Daoy (cell line): Measurements from ENCODE around the gene RYR3. TPM values are rescaled to one million over a fixed set of nuclear protein-coding genes. Genes with fewer than 3 reads are reported as not detected.

ENCODE experiments used
- DNase-seq: peaks from one replicate; pipeline ENCODE4 v3.0.0-alpha.2; 2015; ENCODE audit warnings: low read depth
- total RNA-seq: library from RNA; depleted of rRNA; stranded (reverse); fragments of >200 nt; shearing (Covaris generic); gene quantifications from 2 replicates; pipeline ENCODE4 v1.2.3, GENCODE V29; 2014

Gene RYR3
- total RNA-seq, 1 experiment from 2014 or later = 4.7 TPM

DNA sequence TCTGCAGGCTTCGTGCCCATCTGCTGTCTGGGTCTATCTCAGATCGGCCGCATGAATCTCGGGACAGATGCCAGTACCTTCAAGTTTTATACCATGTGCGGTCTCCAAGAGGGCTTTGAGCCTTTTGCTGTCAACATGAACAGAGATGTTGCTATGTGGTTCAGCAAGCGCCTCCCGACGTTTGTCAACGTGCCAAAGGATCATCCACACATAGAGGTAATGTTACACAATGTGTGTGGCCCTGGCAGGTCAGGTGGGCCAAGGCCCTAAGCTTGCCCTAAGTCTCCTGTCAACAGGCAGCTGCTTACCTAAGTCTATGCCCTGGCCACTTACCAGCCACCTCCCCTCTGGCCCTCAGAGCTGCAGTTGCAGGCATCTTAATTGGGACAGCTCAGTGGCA is 333.5 kb downstream of the RYR3 start:
- no peak for DNase-seq

DNA sequence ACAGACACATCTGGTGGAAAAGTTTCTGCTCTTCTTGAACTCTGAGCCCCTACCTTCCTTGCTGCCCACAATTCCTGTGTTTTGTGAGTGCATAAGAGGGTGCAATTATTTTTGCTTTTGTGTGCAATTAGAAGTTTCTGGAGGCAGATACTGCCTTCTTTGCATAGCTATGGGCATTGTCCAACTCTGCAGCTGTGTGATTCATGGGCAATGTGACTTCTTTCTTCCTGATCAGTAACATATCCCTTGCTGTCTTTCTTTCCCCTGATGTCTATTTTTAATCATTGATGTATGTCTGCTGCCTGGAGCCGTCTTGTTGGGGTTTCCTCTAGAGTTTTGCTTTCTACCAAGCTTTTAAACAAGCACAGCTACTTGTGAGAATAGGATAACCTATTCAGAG is 336.0 kb downstream of the RYR3 start:
- no peak for DNase-seq

DNA sequence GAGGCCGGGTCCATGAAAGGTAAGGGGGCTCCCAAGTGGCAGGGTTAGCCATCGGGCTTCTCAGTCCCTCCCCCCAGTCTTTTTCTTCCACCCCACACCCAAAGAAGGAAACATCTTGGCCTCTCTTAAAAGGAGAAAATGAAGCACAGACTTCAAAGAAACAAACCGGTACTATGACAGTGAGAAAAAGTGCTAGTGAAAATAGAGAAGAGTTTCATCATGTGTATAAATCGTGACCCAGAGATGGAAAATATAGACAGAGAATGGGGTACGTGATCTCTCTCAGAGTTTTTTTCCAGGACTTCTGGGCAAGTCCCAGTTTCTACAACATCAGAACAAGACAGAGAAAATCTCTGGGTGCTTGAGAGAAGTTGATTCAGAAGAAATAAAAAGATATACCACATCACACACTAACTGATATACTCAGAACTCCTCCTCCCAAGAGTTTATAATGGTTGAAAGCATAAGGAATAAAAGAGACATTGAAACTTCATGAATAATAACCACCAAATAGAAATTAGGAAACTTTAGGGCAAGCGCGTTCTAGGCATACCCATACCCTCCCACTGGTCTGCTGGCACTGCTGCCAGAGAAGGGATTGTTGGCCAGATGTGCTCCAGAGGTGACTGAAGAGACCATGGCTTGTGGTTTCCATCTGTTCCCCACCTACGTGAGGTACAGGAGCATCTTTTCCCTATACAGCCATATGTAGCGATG is 338.6 kb downstream of the RYR3 start:
- DNase-seq = no peak

DNA sequence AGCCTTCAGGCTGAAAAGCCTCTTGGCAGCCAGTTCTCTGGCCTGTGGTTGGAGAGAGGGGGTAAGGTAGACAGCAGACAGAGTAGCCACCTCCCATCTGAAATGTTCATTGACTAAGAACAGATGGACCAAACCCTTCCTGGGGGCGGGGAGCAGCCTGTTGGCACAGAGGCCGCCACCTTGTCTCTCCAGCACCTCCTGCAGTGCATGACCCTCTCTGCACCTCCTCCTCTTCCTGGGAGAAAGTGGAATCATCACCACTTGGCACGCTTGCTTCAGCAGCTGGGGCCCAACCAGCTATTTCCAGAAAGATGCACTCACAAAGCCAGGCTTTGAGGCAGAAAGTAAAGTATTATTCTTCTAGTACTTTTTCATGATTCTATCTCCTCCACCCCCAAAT is 344.1 kb downstream of the RYR3 start:
- peak; percentile 38 for DNase-seq

DNA sequence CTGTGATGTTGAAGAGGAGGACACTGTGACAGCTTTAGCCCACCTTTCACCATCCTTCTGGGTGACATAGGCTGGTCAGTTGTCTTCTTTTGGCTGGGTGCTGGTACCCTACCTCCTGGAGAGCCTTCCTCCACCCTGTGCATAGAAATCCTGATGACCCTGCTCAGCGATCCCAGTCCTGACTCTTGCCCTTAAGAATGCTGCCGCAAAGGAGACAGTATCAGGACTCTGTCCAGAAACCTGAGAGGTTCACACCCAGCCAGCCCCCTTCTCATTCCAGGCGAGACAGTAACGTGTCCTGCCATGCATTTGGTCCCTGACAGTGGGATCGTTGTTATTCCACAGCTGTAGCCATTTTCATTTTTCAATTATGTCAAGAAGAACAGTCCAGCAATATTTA is 344.7 kb downstream of the RYR3 start:
- DNase-seq = no peak

DNA sequence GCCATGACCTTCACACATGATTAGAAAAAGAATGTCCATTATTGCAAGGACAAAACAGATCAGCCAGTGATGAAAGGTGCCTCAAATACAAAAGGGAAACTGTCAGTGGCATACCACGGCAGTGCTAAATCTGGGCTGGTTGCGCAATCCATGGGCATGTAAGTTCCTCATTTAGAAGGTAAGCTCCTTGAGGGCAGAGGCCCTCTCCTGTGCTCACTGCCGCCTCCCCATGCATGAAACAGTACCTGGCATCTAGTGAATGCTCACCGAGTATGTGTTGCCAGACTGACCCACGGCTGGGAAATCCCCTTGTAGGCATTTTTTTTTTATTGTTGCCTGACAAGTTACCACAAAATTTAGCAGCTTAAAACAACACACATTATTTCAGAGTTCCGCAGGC is 345.4 kb downstream of the RYR3 start:
- no peak for DNase-seq

DNA sequence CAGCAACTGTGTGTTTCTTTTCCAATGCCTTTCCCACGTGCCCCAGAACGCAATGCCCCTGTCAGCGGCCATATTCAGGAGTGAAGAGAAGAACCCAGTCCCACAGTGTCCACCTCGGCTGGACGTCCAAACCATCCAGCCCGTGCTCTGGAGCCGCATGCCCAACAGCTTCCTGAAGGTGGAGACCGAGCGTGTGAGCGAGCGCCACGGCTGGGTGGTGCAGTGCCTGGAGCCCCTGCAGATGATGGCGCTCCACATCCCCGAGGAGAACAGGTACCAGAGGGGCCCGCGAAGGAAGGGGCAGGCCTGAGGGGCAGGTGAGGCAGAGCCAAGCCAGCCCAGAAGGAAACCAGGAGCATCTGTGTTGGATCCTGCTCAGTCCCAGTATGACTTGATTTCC is 349.4 kb downstream of the RYR3 start:
- DNase-seq = no peak

DNA sequence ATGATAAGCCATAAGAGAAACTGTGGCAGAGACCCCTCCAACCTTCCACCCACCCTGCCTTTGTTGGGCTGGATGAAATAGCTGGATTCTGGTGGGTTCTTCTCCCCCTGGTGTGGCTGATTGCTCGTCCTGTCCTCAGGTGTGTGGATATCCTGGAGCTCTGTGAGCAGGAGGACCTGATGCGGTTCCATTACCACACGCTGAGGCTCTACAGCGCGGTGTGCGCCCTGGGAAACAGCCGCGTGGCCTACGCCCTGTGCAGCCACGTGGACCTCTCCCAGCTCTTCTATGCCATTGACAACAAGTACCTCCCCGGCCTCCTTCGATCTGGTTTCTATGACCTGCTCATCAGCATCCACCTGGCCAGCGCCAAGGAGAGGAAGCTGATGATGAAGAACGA is 351.2 kb downstream of the RYR3 start:
- DNase-seq = no peak

DNA sequence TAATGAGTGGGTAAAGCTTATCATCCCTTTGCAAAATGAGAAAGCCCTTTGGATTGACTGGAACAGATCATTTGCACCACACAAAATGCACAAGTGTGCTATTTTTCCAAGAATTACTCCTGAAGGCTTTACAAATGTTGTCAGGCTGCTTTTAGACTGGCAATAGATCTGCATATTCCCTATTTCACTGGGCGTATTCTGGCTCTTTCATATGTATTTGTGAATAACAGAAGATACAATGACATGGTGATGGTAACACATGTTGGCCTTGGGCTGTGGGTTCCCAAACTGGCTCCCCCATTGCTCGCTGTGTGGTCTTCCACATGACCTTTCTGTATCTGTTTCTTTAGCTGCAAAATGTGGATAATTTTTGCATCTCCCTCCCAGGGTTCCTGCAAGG is 354.2 kb downstream of the RYR3 start:
- no peak for DNase-seq

DNA sequence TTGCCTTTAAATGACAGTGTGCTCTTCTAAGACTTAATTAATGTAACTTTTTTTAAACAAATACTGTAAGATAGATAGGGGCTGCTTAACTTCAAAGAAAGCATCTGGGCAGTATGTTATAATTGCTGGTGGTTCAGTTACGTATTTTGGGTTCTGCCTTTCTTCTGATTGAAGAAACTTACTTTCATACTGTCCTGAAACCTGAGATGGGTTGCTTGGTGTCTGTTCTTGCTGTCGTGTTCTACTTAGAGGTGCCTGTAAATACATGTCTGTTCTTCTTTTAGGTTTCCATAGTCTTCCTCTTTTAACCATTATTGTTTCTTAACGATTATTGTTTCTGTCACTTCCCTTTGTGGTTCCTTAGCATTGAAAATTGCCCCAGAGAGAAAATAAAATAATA is 359.8 kb downstream of the RYR3 start:
- no peak for DNase-seq

DNA sequence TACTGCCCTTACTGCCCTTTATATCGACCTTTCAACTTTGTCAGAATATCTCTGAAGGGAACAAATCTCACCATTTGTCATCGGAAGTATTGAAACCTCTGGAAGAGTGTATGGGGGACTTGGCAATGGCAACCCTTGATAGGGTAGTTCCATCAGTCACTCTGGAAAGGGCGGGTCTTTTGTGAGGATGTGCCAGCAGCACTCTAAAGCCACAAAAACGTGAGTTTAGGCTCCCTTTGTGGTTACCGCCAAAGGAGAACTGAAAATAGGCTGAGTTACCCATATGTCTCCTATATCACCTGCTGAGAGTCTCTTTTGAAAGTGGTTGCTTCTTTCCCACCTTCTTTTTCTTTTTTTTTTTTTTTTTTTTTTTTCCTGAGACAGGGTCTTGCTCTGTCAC is 360.7 kb downstream of the RYR3 start:
- DNase-seq = no peak

DNA sequence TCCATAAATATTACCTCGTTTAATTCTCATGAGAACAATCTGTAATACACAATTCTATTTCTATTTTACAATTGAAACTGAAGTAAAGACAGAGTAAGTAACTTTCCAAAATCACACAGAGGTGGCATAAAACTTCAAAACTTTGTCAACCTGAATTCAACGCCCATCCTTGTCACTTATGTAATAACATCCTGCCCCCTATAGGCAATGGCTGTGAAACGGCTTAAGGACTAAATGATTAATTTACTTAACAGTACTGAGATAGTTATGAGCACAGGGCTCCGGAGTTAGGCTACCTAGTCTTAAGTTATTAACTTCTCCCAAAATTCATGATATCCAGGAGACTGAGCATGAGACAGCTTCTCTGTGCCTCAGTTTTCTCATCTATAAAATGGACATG is 364.5 kb downstream of the RYR3 start:
- DNase-seq = peak; percentile 37

DNA sequence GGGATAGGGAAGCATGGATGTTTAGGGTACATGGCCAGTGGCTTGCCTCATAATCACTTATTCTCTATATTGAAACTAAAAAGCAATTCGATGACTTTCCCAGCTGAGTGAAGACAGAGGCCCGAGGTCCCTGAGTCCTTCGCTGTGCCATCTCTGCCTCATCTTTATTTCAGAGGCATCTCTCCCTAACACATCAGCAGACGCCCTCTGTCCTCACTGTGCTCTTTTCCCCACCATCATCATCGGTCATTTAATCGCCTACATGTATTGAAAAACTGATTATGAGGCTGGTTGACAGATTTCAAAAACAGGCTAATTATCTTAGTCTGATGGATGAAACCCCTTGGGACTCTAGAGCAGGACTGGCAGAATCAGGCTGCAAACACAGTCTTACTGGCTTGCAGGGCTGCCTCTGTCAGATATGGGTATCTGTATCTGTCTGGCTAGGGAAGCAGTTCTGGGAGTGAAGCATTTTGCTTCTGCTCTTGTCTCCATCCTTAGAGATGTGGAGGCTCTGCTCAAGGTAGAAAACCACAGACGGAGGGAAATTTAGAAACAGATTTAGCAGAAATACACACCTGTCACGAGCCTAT is 366.6 kb downstream of the RYR3 start:
- DNase-seq = no peak

DNA sequence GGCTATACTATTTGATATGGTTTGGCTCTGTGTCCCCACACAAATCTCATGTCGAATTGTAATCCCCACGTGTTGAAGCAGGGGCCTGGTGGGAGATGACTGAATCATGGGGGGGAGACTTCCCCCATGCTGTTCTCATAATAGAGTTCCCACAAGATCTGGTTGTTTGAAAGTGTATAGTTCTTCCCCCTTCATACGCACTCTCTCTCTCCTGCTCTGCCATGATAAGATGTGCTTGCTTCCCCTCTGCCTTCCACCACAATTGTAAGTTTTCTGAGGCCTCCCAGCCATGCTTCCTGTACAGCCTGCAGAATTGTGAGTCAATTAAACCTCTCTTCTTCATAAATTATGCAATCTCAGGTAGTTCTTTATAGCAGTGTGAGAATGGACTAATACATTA is 367.4 kb downstream of the RYR3 start:
- DNase-seq = no peak

DNA sequence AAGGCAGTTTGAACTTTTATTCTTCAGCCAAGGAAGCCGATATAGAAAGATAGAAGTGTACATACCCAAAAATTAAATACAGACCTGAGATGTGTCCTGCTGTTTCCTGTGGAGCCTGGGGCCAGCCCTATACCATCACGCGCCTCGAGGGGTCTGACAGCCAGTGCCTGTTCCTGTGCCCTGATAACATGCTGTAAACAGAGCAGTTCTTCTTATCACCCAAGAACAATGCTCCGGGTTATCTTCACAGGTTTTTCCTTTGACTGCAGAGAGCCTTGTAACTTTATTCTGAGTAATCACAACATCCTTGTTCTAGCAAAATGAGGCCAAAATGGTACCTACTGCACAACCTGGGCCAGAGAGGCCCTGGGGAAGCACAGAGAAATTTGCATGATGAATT is 367.8 kb downstream of the RYR3 start:
- DNase-seq = no peak

DNA sequence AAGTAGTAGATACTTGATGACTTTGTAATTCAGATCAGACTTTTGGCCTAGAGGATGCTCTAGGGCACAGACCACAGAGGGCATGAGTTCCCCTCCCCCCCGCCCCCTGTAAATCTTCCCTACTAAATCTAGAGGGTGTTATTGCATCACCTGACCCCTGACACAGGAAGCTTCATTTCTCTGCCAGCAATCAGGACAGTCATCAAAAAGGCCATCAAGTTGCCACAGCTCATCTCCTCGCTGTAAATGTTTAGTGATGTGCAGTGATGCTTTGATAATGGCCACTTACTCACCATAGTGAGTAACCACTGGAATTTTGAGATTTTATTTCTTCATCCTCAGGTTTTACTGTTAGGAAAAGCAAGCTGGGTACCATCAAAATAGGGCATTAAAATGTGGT is 368.3 kb downstream of the RYR3 start:
- peak; percentile 44 for DNase-seq

DNA sequence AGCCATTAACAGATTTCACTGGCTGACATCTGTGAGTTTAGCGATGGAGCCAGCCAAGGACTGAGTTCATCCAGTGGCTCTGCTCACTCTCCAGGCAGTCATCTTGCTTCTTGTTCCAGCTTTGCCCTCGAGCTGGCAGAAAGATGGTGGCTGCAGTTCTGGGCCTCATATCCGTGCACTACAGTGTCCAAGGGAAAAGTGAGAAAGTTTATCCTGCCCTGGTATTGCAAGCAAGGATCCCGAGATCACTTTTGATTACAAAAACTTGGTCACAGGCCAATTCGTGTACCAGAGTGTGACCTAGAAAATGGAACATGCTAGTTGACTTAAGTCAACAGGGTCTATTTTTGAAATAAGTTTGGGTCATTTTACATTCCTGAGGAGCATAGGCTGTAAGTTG is 369.6 kb downstream of the RYR3 start:
- DNase-seq = no peak

DNA sequence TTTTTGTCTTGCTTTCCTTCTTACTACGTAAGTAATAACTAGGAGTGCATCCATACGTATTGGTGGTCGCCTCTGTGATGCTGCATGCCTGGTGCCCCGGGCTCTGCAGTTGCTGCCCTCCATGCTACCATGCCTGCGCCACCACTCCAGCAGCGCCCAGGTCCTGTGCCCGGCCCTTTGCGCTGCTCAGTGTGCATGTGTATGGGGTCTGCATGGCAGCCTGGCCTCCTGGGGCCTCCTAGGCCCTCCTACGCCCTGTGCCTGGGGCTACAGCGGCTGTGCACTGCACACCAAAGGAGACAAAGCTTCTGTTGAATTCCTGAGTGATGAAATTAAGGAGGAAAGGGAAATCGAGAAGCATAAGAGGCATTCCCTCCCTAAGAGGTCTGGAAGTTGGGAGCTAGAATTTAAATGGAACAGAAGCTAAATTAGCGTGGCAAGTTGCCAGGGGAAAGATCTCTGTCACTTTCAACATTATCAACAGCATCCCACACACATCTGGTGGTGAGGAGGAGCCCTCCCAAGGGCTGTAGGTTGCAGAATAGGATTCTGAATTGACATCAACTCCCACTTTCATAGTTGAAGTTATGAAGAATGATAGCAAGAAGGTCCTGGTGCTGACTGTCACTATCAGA is 382.5 kb downstream of the RYR3 start:
- no peak for DNase-seq

DNA sequence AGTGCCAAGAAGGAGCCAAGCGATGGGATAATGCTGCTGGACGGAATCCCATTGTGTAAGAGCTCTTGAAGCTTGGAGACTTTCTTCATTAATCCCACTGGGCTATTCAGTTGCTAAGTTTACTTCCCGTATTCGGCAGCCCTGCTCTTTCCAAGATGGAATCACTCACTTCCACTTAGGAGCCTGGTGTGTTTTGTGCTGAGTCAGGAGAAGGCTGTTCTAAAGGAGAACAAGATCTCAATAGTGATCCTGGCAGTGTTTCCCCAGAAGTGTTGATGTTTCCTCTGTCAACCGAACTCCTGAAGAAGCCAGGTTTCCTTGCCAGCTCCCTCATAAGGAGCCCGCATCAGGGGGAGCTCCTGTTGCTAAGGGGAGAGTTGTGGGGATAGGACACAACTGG is 387.4 kb downstream of the RYR3 start:
- no peak for DNase-seq

DNA sequence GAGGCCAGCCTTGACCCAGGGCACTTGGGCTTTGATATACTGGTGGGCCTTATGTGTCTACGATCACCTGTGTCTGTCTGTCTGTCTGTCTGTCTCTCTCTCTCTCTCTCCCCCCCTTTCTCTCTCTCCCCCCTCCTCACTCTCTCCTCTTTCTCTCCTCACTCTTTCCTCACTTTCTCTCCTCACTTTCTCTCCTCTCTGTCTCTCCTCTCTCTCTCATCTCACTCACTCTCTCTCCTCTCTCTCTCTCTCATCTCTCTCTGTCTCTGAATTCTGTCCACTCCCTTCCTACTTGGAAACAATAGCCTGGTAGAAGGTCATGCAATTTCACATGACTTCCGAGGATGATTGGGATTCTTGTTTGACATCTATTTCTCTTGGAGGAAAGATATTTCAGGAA is 388.4 kb downstream of the RYR3 start:
- no peak for DNase-seq

DNA sequence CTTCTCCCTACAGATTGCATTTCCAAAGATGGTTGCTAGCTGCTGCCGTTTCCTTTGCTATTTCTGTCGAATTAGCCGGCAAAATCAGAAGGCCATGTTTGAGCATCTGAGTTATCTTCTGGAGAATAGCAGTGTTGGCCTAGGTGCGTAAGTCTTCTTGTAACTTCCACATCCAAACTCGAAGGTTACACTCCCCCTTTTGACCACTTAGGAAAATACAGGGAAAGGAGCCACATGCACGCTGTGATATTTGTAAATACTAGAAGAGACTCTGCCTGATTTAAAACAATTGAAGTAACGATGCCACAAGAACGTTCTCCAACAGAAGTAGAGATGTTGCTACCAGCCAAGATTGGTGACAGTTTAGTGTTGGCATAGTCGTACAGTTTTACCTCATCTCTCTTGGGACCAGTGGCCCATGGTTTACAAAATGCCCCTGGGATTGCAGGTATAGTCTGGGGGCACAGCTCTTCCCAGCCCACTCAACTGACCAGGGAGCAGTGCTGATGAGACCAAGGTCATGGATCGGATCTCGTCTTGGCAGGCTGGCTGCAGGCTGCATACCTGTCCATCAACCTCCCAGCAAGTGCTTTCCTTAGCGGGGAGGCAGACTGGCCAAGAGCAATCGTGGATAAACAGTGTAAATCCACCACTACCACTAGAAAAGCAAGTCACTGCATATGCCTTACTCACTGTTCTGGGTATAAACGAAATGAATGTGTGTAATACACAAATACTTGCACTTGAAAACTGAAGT is 389.1 kb downstream of the RYR3 start:
- peak; percentile 6 for DNase-seq

DNA sequence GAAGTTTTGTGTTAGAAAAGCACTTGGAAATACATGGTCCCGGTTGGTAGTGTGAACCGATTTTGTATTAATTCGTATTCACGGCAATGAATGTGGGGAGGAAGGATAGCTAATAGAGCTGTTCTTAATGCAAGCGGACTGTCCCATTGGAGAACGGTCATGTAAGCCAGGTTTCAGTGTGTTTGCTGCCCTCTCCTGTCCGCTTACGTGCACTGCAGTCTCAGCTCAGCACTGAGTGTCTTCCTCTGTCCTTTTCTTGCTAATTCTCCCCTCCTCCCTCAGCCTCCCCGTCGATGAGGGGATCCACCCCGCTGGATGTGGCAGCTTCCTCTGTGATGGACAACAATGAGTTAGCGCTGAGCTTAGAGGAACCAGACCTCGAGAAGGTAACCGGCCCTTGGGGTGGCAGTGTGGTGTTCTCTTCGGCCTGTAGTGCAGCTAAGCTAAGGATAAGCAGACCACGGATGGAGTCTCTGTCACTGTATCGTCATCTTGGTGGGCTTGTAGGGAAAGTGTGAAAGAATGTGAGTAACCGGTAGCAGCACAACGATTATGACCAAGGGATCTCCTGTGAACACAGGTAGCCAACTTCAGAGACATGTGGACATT is 390.0 kb downstream of the RYR3 start:
- peak; percentile 77 for DNase-seq
